WTC11 (cell line): Measurements from ENCODE around the gene QPCTL. TPM values are rescaled to one million over a fixed set of nuclear protein-coding genes. Genes with fewer than 3 reads are reported as not detected.

ENCODE experiments used
- AR ChIP-seq: fragments of 250-450 bp; sonication (Bioruptor Pico); IDR thresholded peaks from 2 replicates; pipeline ENCODE4 v1.9.0; 2021; ENCODE audit warnings: mild to moderate bottlenecking
- ATF2 ChIP-seq: sonication (generic); formaldehyde crosslinking; IDR thresholded peaks from 2 replicates; pipeline ENCODE4 v1.8.1; 2022; ENCODE audit warnings: low read depth, missing genetic modification reagents, borderline replicate concordance
- CREB1 ChIP-seq: sonication (generic); formaldehyde crosslinking; IDR thresholded peaks from 2 replicates; pipeline ENCODE4 v1.8.0; 2023; ENCODE audit warnings: mild to moderate bottlenecking, missing genetic modification reagents
- E2F4 ChIP-seq: sonication (generic); formaldehyde crosslinking; IDR thresholded peaks from 2 replicates; pipeline ENCODE4 v1.8.1; 2022; ENCODE audit warnings: low read depth, mild to moderate bottlenecking, moderate library complexity, missing genetic modification reagents, borderline replicate concordance
- FOXK1 ChIP-seq: sonication (generic); formaldehyde crosslinking; IDR thresholded peaks from 2 replicates; pipeline ENCODE4 v1.8.0; 2022; ENCODE audit warnings: mild to moderate bottlenecking, moderate library complexity, missing genetic modification reagents
- FOXP1 ChIP-seq: sonication (generic); formaldehyde crosslinking; IDR thresholded peaks from 2 replicates; pipeline ENCODE4 v1.8.0; 2022; ENCODE audit warnings: missing genetic modification reagents, mild to moderate bottlenecking, moderate library complexity, borderline replicate concordance
- FOXP4 ChIP-seq: sonication (generic); formaldehyde crosslinking; IDR thresholded peaks from 2 replicates; pipeline ENCODE4 v1.8.0; 2022; ENCODE audit warnings: mild to moderate bottlenecking, missing genetic modification reagents
- HMGXB4 ChIP-seq: sonication (generic); formaldehyde crosslinking; IDR thresholded peaks from 2 replicates; pipeline ENCODE4 v1.8.1; 2023; ENCODE audit warnings: mild to moderate bottlenecking, moderate library complexity, missing genetic modification reagents
- JAZF1 ChIP-seq: fragments of 250-450 bp; sonication (Bioruptor Pico); IDR thresholded peaks from 2 replicates; pipeline ENCODE4 v1.9.0; 2021; ENCODE audit warnings: moderate library complexity, mild to moderate bottlenecking, inconsistent platforms
- JUN ChIP-seq: sonication (generic); formaldehyde crosslinking; IDR thresholded peaks from 2 replicates; pipeline ENCODE4 v1.8.0; 2023; ENCODE audit warnings: mild to moderate bottlenecking, missing genetic modification reagents
- NFATC4 ChIP-seq: fragments of 250-450 bp; sonication (Bioruptor Pico); IDR thresholded peaks from 2 replicates; pipeline ENCODE4 v1.9.0; 2021; ENCODE audit warnings: mild to moderate bottlenecking
- NR2C2 ChIP-seq: sonication (generic); formaldehyde crosslinking; IDR thresholded peaks from 2 replicates; pipeline ENCODE4 v1.8.0; 2022; ENCODE audit warnings: mild to moderate bottlenecking, missing genetic modification reagents
- PRDM15 ChIP-seq: sonication (generic); formaldehyde crosslinking; IDR thresholded peaks from 2 replicates; pipeline ENCODE4 v1.8.0; 2022; ENCODE audit warnings: missing genetic modification reagents
- PREB ChIP-seq: sonication (generic); formaldehyde crosslinking; IDR thresholded peaks from 2 replicates; pipeline ENCODE4 v1.8.1; 2022; ENCODE audit warnings: mild to moderate bottlenecking, missing genetic modification reagents, moderate library complexity, borderline replicate concordance
- PRRX2 ChIP-seq: fragments of 250-450 bp; sonication (Bioruptor Pico); IDR thresholded peaks from 2 replicates; pipeline ENCODE4 v1.8.0; 2021; ENCODE audit warnings: mild to moderate bottlenecking
- SMAD3 ChIP-seq: sonication (generic); formaldehyde crosslinking; IDR thresholded peaks from 2 replicates; pipeline ENCODE4 v1.8.0; 2022; ENCODE audit warnings: missing genetic modification reagents, mild to moderate bottlenecking, borderline replicate concordance
- SOX15 ChIP-seq: fragments of 250-450 bp; sonication (Bioruptor Pico); IDR thresholded peaks from 2 replicates; pipeline ENCODE4 v1.9.0; 2021; ENCODE audit warnings: mild to moderate bottlenecking
- SP1 ChIP-seq: sonication (generic); formaldehyde crosslinking; conservative IDR thresholded peaks from 2 replicates; pipeline ENCODE4 v1.8.1; 2022; ENCODE audit warnings: missing genetic modification reagents
- TCF7 ChIP-seq: sonication (generic); formaldehyde crosslinking; IDR thresholded peaks from 2 replicates; pipeline ENCODE4 v1.8.0; 2022; ENCODE audit warnings: mild to moderate bottlenecking, low read depth, missing genetic modification reagents, moderate library complexity
- TEAD4 ChIP-seq: sonication (generic); formaldehyde crosslinking; IDR thresholded peaks from 2 replicates; pipeline ENCODE4 v1.8.0; 2022; ENCODE audit warnings: mild to moderate bottlenecking, missing genetic modification reagents
- USF1 ChIP-seq: sonication (generic); formaldehyde crosslinking; IDR thresholded peaks from 2 replicates; pipeline ENCODE4 v1.8.0; 2022; ENCODE audit warnings: mild to moderate bottlenecking, missing genetic modification reagents
- ZNF121 ChIP-seq: sonication (generic); formaldehyde crosslinking; IDR thresholded peaks from 2 replicates; pipeline ENCODE4 v1.8.0; 2023; ENCODE audit warnings: missing genetic modification reagents
- ZNF416 ChIP-seq: fragments of 250-450 bp; sonication (Bioruptor Pico); IDR thresholded peaks from 2 replicates; pipeline ENCODE4 v1.9.0; 2021; ENCODE audit warnings: mild to moderate bottlenecking, inconsistent platforms
- total RNA-seq: library from RNA; stranded (reverse); gene quantifications from 3 replicates; pipeline ENCODE4 v1.2.3, GENCODE V29; 2021

The QPCTL gene
- total RNA-seq, 1 experiment from 2014 or later: 33.3 TPM

GRCh38 chr19:45717131-45717982 is 24.9 kb downstream of the QPCTL start (continued):
- TF ChIP-seq AR (CRISPR knock-in tag): no peak
- peak; percentile 71; the same call in 1 of the 2 replicates for TF ChIP-seq FOXP4 (CRISPR knock-in tag)
- TF ChIP-seq NFATC4 (CRISPR knock-in tag): no peak; the same call in 1 of the 2 replicates
- TF ChIP-seq USF1 (CRISPR knock-in tag): peak; percentile 97
- TF ChIP-seq ZNF416 (CRISPR knock-in tag): no peak
- TF ChIP-seq FOXP1 (CRISPR knock-in tag): peak; percentile 69; the same call in 1 of the 2 replicates
- no peak for TF ChIP-seq SMAD3 (CRISPR knock-in tag)
- no peak for TF ChIP-seq PRRX2 (CRISPR knock-in tag)
- TF ChIP-seq HMGXB4: no peak
- no peak for TF ChIP-seq NR2C2 (CRISPR knock-in tag)
- no peak for TF ChIP-seq CREB1 (CRISPR knock-in tag)
- TF ChIP-seq PRDM15 (CRISPR knock-in tag): no peak
- no peak for TF ChIP-seq ATF2 (CRISPR knock-in tag)
- no peak for TF ChIP-seq JUN (CRISPR knock-in tag)
- no peak for TF ChIP-seq JAZF1 (CRISPR knock-in tag)
- peak; percentile 97 for TF ChIP-seq FOXK1
- no peak for TF ChIP-seq SOX15 (CRISPR knock-in tag)
- no peak for TF ChIP-seq PREB (CRISPR knock-in tag)
- no peak for TF ChIP-seq TCF7 (CRISPR knock-in tag)
- no peak for TF ChIP-seq TEAD4
- no peak for TF ChIP-seq ZNF121 (CRISPR knock-in tag)
- TF ChIP-seq SP1: peak; percentile 93
- TF ChIP-seq E2F4 (CRISPR knock-in tag): no peak
